Stimulated activated CD4-positive, alpha-beta T cell treated with anti-CD3 and anti-CD28 coated beads, TNF-alpha, amount 100 ng/mL, for 48 hours (primary cell): Measurements from ENCODE around the gene HPS5.

ENCODE experiments used
- DNase-seq, 3 donors: peaks; one replicate each; pipeline ENCODE4 v3.0.0-alpha.2; 2020; ENCODE audit warnings: low read depth in 3 of 3

Gene HPS5

DNA sequence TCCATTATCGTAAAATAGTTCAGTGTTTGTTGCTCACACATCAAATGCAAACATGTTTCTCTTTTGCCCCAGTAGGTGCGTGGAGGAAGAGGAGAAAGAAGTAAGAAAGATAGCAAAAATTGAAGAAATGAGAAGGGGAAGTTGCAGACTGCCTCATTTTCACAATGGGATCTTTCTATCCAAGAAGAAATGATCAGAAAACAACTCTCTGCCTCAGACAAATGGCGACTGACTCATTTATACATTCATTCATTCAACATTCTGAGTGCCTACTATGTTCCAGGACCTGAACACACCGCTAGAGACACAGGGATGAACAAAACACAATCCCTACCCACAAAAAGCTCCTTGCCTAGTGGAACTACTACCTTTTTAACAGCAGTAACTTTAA lies 367 bp downstream of the HPS5 start:
- DNase-seq: no peak

- DNase-seq: no peak
These were observed 1.3 kb downstream of the HPS5 start for GRCh38 chr11:18320617-18321016.

DNA sequence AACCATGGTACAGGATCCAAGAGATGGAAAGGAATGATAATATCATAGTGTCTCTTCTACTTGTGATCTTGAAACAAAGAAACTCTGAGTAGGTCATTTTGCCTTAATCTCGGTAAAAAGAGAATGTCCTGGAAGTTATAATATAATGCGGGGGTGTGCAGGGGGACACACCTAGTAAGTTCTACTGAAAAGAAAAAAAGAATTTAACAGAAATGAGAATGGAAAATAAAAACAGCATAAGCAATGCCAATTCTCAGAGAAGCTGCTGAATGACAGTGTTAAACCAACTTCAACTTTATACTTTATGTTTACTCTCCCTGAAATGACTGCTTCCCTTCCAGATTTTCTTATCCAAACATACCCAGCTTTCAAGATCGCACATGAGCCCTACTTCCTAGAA lies 2.0 kb downstream of the HPS5 start:
- DNase-seq: no peak

- no peak for DNase-seq
These were observed 4.4 kb downstream of the HPS5 start for GRCh38 chr11:18317551-18317950.

DNA sequence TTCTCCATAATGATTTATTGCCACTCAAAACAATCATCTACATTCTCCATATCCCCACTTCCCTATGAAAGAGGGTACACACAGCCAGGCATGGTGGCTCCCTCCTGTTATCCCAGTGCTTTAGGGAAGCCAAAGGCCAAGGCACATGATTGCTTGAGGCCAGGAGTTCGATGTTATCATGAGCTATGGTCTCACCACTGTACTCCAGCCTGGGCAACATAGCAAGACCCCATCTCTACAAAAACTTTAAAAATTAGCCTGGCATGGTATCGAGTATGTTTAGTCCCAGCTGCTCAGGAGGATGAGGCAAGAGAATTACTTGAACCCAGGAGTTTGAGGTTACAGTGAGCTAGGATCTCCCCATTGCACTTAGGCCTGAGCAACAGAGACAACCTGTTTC lies 6.0 kb downstream of the HPS5 start:
- no peak for DNase-seq

- DNase-seq: no peak
These were observed 7.0 kb downstream of the HPS5 start for GRCh38 chr11:18314784-18315523.

GRCh38 chr11:18313965-18314763 lies 7.8 kb downstream of the HPS5 start:
- no peak for DNase-seq

DNA sequence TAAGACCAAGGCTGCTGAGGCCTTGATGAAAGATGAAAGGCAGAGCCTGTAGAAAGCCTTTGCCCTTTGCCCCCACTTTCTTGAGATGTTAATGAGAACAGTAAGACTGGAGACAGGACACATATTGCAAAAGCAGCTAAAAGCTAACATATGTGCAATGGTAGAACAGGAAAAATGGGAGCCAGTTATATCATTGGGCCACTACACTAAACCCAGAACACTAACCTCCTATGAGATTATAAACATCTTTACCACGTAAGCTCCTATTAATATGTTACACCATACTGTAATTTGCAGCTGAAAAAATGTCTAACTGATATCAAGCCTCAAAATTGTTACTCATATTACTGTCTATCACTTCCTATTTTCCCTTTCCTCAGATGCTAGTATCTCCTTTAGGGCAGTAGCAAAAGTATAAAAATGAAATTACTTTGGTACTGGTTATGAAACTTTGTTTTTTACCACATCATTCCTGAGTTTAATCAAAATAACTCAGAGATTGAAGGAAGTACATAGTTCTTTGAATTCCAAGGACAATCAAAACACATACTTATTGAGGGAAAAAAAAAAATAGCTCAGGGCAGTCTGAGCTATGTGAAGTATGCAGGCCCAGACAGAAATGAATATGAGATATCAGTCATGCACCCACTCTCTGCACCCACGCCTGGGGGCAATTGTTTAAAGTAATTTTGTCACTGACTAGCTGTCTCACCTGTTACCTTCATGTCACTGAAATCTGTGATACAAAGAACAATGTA lies 9.1 kb downstream of the HPS5 start:
- DNase-seq: no peak

GRCh38 chr11:18312012-18312411 lies 9.9 kb downstream of the HPS5 start:
- no peak for DNase-seq

- DNase-seq: no peak
These were observed 11.1 kb downstream of the HPS5 start for GRCh38 chr11:18310800-18311340.

DNA sequence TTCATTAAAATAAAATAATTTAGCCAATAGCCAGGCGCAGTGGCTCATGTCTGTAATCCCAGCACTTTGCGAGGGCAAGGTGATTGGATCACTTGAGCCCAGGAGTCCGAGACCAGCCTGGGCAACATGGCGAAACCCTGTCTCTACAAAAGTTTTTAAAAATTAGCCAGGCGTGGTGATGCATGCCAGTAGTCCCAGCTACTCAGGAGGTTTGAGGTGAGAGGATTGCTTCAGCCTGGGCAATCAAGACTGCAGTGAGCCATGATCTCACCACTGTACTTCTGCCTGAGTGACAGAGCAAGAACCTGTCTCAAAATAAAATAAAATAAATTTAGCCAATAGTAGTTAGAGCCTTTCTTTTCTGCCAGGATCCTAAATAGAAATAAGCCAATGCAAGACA lies 12.2 kb downstream of the HPS5 start:
- DNase-seq: no peak

DNA sequence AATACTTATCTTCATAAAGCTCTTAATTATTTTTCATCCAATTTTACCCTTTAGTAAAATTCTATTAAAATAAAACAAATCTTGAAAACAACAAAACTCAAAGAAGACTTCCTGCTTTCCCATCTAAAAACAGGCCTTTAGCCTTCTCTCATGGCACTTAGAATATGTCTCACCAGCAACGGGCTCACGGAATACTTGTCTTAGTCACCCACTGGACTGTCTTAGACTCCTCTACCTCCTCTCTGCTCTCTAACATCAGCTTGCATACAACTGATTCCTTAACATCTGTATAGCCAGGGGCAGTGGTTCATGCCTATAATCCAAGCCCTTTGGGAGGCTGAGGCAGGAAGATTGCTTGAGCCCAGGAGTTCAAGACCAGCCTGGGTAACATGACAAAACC lies 13.7 kb downstream of the HPS5 start:
- no peak for DNase-seq

- no peak for DNase-seq
These were observed 14.3 kb downstream of the HPS5 start for GRCh38 chr11:18307461-18308139.

- no peak for DNase-seq
These were observed 17.2 kb downstream of the HPS5 start for GRCh38 chr11:18304745-18305144.

- DNase-seq: no peak
These were observed 22.2 kb downstream of the HPS5 start for GRCh38 chr11:18299721-18300120.

DNA sequence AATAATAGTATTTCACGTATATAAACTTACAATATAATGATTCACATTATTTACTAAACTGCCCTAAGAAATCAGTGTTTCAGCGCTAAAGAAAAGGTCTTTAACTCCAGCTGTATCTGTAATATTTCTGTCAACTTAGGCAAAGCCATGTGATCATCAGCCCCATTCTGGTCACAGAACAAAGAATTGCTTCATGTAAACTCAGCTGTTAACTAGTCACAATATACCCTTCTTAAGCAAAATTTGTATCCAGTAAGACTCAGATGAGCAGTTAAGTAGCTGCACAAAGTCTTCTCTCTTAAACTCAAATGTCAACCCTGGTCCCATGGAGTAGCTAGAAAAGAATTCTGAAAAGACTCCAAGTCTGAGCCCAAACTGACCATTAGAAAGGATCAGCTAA lies 26.6 kb downstream of the HPS5 start:
- DNase-seq: no peak

GRCh38 chr11:18294862-18295261 lies 27.1 kb downstream of the HPS5 start:
- DNase-seq: peak in 1 of 3 donors; percentile 11

DNA sequence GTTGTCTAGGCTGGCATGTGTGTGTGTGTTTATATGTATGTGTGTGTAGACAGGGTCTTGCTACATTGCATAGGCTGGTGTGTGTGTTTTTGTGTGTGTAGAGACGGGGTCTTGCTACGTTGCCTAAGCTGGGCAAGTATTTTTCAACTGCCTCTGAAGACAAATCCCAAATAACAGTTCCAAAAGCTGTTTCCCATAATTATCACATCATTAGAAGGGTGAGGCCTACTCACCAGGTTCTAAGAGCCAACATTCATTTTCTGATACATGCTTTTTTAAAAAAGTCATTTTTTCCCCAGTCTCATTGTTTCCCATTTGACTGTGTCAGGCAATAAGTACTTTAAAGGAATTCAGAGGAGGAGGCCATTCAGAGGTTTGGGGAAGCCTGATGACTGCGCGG lies 33.0 kb downstream of the HPS5 start:
- DNase-seq: no peak

DNA sequence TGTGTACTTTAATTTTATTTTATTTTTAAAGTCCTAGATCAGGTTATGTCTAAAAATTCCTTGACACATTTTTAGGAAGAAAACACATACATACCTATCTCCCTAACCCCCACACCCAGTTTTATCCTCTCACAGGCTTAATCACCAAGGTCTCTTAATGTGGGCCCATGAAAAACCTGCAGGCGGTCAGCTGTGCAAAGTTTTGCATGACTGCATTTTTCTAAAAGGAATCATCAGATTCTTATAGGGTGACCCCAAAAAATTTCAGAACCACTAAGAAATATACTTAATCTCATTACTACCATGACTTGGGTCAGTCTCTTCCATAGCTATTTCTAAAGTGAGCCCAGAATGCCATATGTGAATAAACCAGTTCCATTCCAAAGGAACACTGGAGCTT lies 36.1 kb downstream of the HPS5 start:
- DNase-seq: no peak

DNA sequence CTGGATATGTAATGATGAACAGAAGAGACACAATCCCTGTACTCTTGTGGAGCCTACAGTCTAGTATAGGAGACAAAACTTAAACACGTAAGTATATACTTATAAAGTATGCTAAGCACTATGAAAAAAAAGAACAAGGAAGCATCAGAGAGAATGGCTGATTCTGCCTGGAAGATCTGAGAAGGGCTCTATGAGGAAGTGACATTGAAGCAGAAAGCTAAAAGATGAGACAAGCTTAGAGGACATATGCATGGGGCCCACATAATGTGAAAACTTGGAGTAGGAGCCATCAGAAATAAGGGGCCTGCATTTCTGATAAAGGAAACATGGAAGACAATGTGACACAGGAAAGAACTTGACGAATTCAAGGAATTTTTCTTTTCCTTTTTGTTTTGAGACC lies 39.3 kb downstream of the HPS5 start:
- DNase-seq: no peak

DNA sequence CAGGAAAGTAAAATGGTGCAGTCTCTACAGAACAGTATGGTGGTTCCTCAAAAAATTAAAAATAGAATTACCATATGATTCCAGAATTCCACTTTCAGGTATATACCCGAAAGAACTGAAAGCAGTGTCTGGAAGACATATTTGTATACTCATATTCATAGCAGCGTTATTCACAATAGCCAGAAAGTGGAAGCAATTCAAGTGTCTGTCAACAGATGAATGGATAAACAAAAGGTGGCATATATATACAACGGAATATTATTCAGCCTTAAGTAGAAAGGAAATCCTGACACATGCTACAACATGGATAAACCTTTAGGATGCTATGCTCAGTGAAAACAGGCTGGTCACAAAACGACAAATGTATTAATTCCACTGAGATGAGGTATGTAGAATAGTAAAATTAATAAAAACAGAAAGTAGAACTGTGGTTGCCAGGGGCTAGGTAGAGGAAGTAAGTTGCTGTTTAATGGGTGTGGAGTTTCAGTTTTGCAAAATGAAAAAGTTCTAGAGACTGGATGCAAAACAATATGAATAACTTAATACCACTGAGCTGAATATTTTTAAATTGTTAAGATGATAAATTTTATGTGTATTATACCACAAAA lies 41.4 kb downstream of the HPS5 start:
- no peak for DNase-seq
